GM12891 (cell line): ENCODE measurements around the gene PDGFC.

Experiments
- DNase-seq: peaks from one replicate; pipeline ENCODE4 v3.0.0; 2011; ENCODE audit warnings: low spot score; ENCODE audit not compliant: insufficient read length
- FAIRE-seq: peaks from 2 replicates; lab custom pipeline; 2011; peaks lifted over from hg19 to GRCh38; lab: Jason Lieb, UNC
- PAX5 ChIP-seq: IDR thresholded peaks from 2 replicates; pipeline ENCODE4 v1.6.1; 2011; ENCODE audit warnings: low read length, moderate library complexity, mild to moderate bottlenecking; ENCODE audit not compliant: insufficient read depth, severe bottlenecking
- POLR2A ChIP-seq: IDR thresholded peaks from 2 replicates; pipeline ENCODE4 v1.6.1; 2011; ENCODE audit warnings: low read depth, low read length, control low read depth
- POLR2AphosphoS5 ChIP-seq: IDR thresholded peaks from 2 replicates; pipeline ENCODE4 v1.6.1; 2011; ENCODE audit warnings: low read depth, low read length, control low read depth
- POU2F2 ChIP-seq: IDR thresholded peaks from 2 replicates; pipeline ENCODE4 v1.6.1; 2011; ENCODE audit warnings: low read depth, mild to moderate bottlenecking, control low read depth, low read length, moderate library complexity
- SPI1 ChIP-seq: IDR thresholded peaks from 2 replicates; pipeline ENCODE4 v1.6.1; 2011; ENCODE audit warnings: low read depth, low read length, control low read depth
- TAF1 ChIP-seq: IDR thresholded peaks from 2 replicates; pipeline ENCODE4 v1.6.1; 2011; ENCODE audit warnings: low read depth, low read length, control low read depth

The PDGFC gene

GRCh38 chr4:156915221-156915620, 56.4 kb downstream of the PDGFC start:
- FAIRE-seq (no peak), DNase-seq (no peak)
- TF ChIP-seq SPI1 (no peak), POU2F2 (no peak), POLR2AphosphoS5 (no peak), POLR2A (no peak), PAX5 (no peak)

- no peak for DNase-seq
- FAIRE-seq, result no peak
- TF ChIP-seq POU2F2 (no peak), POLR2A (no peak), TAF1 (no peak), PAX5 (no peak), SPI1 (no peak), POLR2AphosphoS5 (no peak)
These were observed 58.4 kb downstream of the PDGFC start for GRCh38 chr4:156913234-156913633.

- FAIRE-seq, result no peak
- no peak for DNase-seq
- no peak for TF ChIP-seq SPI1
- no peak for TF ChIP-seq POLR2AphosphoS5
- no peak for TF ChIP-seq POU2F2
- no peak for TF ChIP-seq PAX5
- no peak for TF ChIP-seq POLR2A
These were observed 62.6 kb downstream of the PDGFC start for GRCh38 chr4:156909010-156909409.

GRCh38 chr4:156906325-156906724, 65.3 kb downstream of the PDGFC start:
- DNase-seq (no peak), FAIRE-seq (no peak)
- TF ChIP-seq POLR2AphosphoS5 (no peak), POLR2A (no peak), TAF1 (no peak), SPI1 (no peak), POU2F2 (no peak), PAX5 (no peak)

GRCh38 chr4:156901871-156902270, 69.7 kb downstream of the PDGFC start:
- TF ChIP-seq PAX5, result no peak
- TF ChIP-seq POLR2AphosphoS5, result no peak
- no peak for TF ChIP-seq POLR2A
- no peak for TF ChIP-seq TAF1
- FAIRE-seq (no peak), DNase-seq (no peak)

- DNase-seq (no peak), FAIRE-seq (no peak)
- TF ChIP-seq PAX5, result no peak
- no peak for TF ChIP-seq POLR2A
- no peak for TF ChIP-seq SPI1
- no peak for TF ChIP-seq TAF1
- no peak for TF ChIP-seq POU2F2
These were observed 73.1 kb downstream of the PDGFC start for GRCh38 chr4:156898373-156899117.

- TF ChIP-seq POLR2AphosphoS5 (no peak), POU2F2 (no peak), TAF1 (no peak), PAX5 (no peak), SPI1 (no peak), POLR2A (no peak)
- FAIRE-seq (no peak), DNase-seq (no peak)
These were observed 75.1 kb downstream of the PDGFC start for GRCh38 chr4:156896527-156896926.

- no peak for FAIRE-seq
- DNase-seq, result no peak
- no peak for TF ChIP-seq POU2F2
- TF ChIP-seq POLR2A, result no peak
- no peak for TF ChIP-seq PAX5
- TF ChIP-seq POLR2AphosphoS5, result no peak
- no peak for TF ChIP-seq SPI1
- no peak for TF ChIP-seq TAF1
These were observed 77.4 kb downstream of the PDGFC start for GRCh38 chr4:156894234-156894633.

- no peak for TF ChIP-seq POLR2A
- no peak for TF ChIP-seq SPI1
- TF ChIP-seq PAX5, result no peak
- no peak for TF ChIP-seq TAF1
- TF ChIP-seq POLR2AphosphoS5, result no peak
- no peak for TF ChIP-seq POU2F2
- FAIRE-seq (no peak), DNase-seq (no peak)
These were observed 78.8 kb downstream of the PDGFC start for GRCh38 chr4:156892805-156893204.
